Upper lobe of left lung (tissue), 6 donors: Measurements from ENCODE around the gene NAA60. TPM values are rescaled to one million over a fixed set of nuclear protein-coding genes. Genes with fewer than 3 reads are reported as not detected.

Experiments used
- ATAC-seq, 2 donors: fragments of 200-7000 bp; cut with Tn5 transposase; one replicate each; pipeline ENCODE4 v1.9.1; 2022; ENCODE audit warnings: mild to moderate bottlenecking in 2 of 2, moderate library complexity in 2 of 2; ENCODE audit not compliant: low FRiP score in 2 of 2
- DNase-seq, 2 donors: peaks; one replicate each; pipeline ENCODE4 v3.0.0-alpha.2; 2019 to 2020
- H3K27ac ChIP-seq, 4 donors: fragments of 200-600 bp; sonication (generic); one replicate each; pipeline ENCODE4 v1.5.1; 2016 to 2019
- H3K27me3 ChIP-seq, 4 donors: fragments of 200-600 bp; sonication (generic); one replicate each; pipeline ENCODE4 v1.5.1; 2017 to 2019
- H3K36me3 ChIP-seq, 4 donors: fragments of 200-600 bp; sonication (generic); one replicate each; pipeline ENCODE4 v1.5.1; 2016 to 2019
- H3K4me1 ChIP-seq, 4 donors: fragments of 200-600 bp; sonication (generic); one replicate each; pipeline ENCODE4 v1.5.1; 2018 to 2019
- H3K4me3 ChIP-seq, 4 donors: fragments of 200-600 bp; sonication (generic); one replicate each; pipeline ENCODE4 v1.5.1; 2017 to 2019; ENCODE audit warnings: mild to moderate bottlenecking in 2 of 4, moderate library complexity in 1 of 4
- H3K9me3 ChIP-seq, 4 donors: fragments of 200-600 bp; sonication (generic); one replicate each; pipeline ENCODE4 v1.5.1; 2018 to 2019
- EP300 ChIP-seq, 4 donors: sonication (generic); formaldehyde crosslinking; IDR thresholded peaks; one replicate each; pipeline ENCODE4 v1.5.1; 2017; ENCODE audit warnings: antibody characterized with exemption in 4 of 4, control low read depth in 2 of 4
- POLR2A ChIP-seq, 4 donors: fragments of 450-650 bp; IDR thresholded peaks; one replicate each; pipeline ENCODE4 v1.5.1; 2016 to 2017; ENCODE audit warnings: antibody characterized with exemption in 4 of 4, mild to moderate bottlenecking in 2 of 4
- POLR2AphosphoS5 ChIP-seq, 2 donors: sonication (generic); formaldehyde crosslinking; IDR thresholded peaks; one replicate each; pipeline ENCODE4 v1.5.1; 2017; ENCODE audit warnings: antibody characterized with exemption in 2 of 2
- WGBS, 2 donors: methylation state at CpG; one replicate each; pipeline ENCODE4 v1.1.5; 2017 to 2018; 5-methylcytosine and 5-hydroxymethylcytosine counted together
- total RNA-seq, 6 donors: library from RNA; depleted of rRNA in 4 of 6; stranded (reverse); fragments of >200 nt in 4 of 6; gene quantifications; one replicate each; pipeline versions ENCODE4 v1.1.0 to v1.2.1, GENCODE V29; 2016 to 2021
- TF ChIP-seq, protein P1 (sequence below), 6 experiments: fragments of 450-650 bp in 4 of 6; fragments of 200-600 bp in 2 of 6; sonication (generic) in 2 of 6; IDR thresholded peaks; one replicate each; pipeline ENCODE4 v1.5.1; 2016 to 2019; ENCODE audit warnings: antibody characterized with exemption in 6 of 6
- donor health status: DM: no; HTN: no; CAD: no; lungs with moderate emphysema.
- donor health status: DM: no; HTN: yes; CAD: no; lungs with severe emphysema.

NAA60 gene
- total RNA-seq, 6 donors from 2014 or later, result 33.0 to 77.5 (median 54.6) TPM

DNA sequence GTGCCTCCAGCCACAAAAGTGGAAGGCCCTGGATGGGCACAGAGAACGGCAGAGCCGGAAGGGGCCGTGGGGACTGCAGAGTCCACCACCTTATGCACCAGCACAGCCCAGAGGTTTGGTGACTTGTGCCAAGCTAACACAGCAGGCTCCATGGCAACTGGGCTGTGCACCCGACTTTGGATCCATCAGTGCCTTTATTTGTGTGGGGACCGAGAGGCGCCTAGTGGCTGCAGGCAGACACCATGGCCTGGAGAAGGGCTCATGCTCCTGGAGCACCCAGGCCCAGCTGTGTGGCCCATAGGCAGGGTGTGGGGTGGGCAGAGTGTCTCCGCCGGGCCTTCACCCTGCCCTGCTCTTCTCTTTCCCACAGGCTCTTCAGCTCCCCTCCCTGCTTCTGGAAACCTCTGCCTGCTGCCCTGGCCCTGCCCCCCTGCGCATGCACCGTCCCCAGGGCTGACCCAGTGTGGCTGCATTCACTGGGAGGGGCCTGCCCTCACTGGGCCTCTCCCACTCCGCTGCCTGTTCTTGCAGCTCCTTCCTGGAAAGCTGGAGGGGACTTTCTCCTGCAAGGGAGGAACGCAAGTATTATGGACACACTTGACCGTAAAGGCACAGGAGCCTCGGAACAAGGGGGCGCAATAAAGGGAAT lies 41.7 kb downstream of the NAA60 start:
- no peak for TF ChIP-seq EP300 (IDR thresholded peaks at IDR 0.05)
- no peak for TF ChIP-seq POLR2AphosphoS5 (IDR thresholded peaks at IDR 0.05)
- TF ChIP-seq, protein P1, sequence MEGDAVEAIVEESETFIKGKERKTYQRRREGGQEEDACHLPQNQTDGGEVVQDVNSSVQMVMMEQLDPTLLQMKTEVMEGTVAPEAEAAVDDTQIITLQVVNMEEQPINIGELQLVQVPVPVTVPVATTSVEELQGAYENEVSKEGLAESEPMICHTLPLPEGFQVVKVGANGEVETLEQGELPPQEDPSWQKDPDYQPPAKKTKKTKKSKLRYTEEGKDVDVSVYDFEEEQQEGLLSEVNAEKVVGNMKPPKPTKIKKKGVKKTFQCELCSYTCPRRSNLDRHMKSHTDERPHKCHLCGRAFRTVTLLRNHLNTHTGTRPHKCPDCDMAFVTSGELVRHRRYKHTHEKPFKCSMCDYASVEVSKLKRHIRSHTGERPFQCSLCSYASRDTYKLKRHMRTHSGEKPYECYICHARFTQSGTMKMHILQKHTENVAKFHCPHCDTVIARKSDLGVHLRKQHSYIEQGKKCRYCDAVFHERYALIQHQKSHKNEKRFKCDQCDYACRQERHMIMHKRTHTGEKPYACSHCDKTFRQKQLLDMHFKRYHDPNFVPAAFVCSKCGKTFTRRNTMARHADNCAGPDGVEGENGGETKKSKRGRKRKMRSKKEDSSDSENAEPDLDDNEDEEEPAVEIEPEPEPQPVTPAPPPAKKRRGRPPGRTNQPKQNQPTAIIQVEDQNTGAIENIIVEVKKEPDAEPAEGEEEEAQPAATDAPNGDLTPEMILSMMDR (IDR thresholded peaks at IDR 0.05), result no peak
- TF ChIP-seq POLR2A (IDR thresholded peaks at IDR 0.05), result no peak
- Histone ChIP-seq H3K4me1 (no peaks in the 10 kb centered on the region), H3K36me3 (peaks cover 36 to 76% (median 65%) of the 10 kb centered on the region in 4 donors), H3K27ac (no peak overlapping the region), H3K4me3 (no peak overlapping the region), H3K9me3 (no peaks in the 10 kb centered on the region), H3K27me3 (no peaks in the 10 kb centered on the region)
- 83 to 92% methylated on average over 9 to 12 of the region's 15 CpGs for WGBS, 2 donors
- no peak for DNase-seq
- ATAC-seq, result no peak

DNA sequence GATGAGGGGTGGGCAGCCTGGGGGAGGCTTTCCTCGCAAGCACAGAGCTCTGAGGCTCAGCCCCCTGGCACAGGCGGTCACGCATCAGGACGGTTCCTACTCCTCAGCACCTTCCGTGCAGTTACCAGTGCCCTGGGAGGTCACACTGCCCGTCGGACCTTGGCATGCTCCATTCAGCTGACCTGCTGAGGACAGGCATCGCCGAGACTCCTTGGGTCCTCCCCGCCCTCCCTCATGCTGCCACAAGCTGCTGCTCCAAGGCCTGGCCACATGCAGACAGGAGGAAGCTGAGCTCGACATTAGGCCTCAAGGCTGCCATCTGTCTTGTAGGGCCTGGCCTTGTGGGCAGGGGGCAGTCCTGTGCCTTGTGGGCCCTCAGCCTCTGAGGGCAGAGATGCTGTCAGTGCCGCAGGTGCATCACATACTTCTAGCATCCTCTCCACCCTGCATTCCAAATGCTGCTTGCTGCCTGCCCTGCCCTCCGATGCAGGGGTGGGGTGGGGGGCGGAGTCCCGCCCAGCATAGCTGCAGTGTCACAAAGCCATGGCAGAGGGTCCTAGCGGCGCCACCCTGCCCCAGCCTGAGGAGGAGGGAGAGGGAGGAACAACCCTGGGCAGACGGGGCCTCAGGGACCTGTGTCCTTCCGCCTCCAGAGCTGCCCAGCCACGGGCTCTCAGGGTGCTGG lies 42.5 kb downstream of the NAA60 start:
- Histone ChIP-seq H3K4me1 (peaks cover 0 to 2% (median 0%) of the 10 kb centered on the region in 4 donors), H3K27me3 (no peaks in the 10 kb centered on the region), H3K27ac (no peak overlapping the region), H3K4me3 (no peak overlapping the region), H3K36me3 (peaks cover 34 to 70% (median 61%) of the 10 kb centered on the region in 4 donors), H3K9me3 (no peaks in the 10 kb centered on the region)
- TF ChIP-seq, protein P1 (IDR thresholded peaks at IDR 0.05), result no peak
- TF ChIP-seq EP300 (IDR thresholded peaks at IDR 0.05) (no peak), POLR2AphosphoS5 (IDR thresholded peaks at IDR 0.05) (no peak), POLR2A (IDR thresholded peaks at IDR 0.05) (no peak)
- peak in 1 of 2 donors; percentile 77 for DNase-seq
- no peak for ATAC-seq
- WGBS, 2 donors, result 90 to 100% methylated on average over 1 to 20 of the region's 20 CpGs

DNA sequence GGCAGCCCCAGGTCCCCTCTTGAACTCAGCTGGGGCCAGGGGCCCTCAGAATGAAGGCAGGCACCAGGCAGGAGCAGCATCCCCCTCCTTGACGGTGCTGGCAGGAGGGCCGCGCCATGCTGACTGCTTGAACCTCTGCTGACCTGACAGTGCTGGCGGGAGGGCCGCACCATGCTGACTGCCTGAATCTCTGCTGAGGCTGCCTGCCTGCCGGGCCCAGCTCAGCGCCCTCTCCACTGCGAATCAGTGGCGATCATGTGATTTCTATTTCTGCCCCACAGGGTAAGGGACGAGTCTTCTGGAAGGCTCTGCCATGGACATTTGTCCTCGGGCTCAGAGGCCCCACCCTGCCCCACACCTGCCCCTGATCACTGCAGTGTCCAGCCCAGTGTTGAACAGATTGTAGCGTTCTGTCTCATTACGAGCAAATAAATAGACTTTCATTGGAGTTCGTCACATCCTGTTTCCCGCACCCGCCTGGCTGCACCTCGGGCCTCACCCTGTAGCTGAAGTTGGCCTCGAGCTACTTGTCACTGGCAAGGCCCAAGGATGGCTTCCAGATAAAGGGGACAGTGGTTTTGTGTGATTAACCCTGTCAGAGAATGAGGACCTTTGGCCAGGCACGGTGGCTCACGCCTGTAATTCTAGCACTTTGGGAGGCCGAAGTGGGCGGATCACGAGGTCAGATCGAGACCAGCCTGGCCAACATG lies 43.2 kb downstream of the NAA60 start:
- H3K4me3 ChIP-seq, result no peak overlapping the region
- no peaks in the 10 kb centered on the region for H3K27me3 ChIP-seq
- ATAC-seq (no peak), DNase-seq (no peak)
- WGBS, 2 donors, result 94 to 95% methylated on average over 19 to 23 of the region's 24 CpGs
- TF ChIP-seq EP300 (IDR thresholded peaks at IDR 0.05) (no peak), POLR2AphosphoS5 (IDR thresholded peaks at IDR 0.05) (no peak), POLR2A (IDR thresholded peaks at IDR 0.05) (no peak)
- TF ChIP-seq, protein P1 (IDR thresholded peaks at IDR 0.05), result no peak
- H3K9me3 ChIP-seq, result no peaks in the 10 kb centered on the region
- H3K4me1 ChIP-seq, result peaks cover 0 to 8% (median 0%) of the 10 kb centered on the region in 4 donors
- no peak overlapping the region for H3K27ac ChIP-seq
- peaks cover 33 to 63% (median 54%) of the 10 kb centered on the region in 4 donors for H3K36me3 ChIP-seq

DNA sequence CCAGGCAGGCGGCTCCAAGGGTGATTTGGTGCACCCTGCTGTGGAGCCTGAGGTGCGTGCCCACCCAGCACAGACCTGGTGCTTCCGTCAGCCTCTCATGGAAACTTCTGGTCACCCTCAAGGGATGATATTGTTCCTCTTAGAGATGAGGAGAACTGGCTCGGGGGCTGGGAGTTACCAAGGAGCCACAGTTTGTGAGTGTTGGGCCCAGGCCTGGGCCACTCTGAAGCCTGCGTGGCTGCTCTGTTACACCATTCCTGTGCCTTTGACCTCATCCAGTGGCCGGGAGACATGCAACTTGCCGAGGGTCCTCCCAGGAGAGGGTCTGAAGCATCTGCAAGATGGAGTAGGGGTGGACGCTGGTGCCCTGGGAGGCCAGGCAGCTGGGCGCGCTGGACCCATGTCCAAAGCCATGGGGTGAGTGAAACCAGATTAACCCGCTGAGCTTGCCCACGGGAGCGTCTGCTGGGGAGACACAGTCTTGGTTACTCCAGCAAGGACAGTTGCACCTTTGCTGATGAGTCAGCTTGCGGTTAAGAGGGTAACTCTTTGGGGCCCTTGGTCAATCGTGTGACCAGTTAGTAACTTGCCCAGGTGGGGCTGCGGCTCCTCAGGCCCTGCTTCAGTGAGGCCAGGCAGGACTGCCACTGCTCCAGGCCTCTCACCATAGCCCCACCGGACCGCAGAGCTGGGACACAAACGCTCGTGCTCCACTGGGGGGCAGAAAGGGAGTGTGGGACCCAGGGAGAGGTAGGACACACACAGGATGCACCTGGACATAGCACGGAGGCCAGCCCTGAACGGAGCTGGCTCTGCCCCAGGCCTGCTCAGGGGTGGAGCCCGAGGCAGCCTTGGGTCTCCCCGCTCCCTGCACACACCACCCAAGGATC lies 44.3 kb downstream of the NAA60 start:
- Histone ChIP-seq H3K9me3 (no peaks in the 10 kb centered on the region), H3K4me1 (peaks cover 0 to 8% (median 0%) of the 10 kb centered on the region in 4 donors), H3K27me3 (no peaks in the 10 kb centered on the region), H3K4me3 (no peak overlapping the region), H3K27ac (no peak overlapping the region), H3K36me3 (peaks cover 24 to 52% (median 43%) of the 10 kb centered on the region in 4 donors)
- DNase-seq, result no peak
- 86 to 94% methylated on average over 15 to 24 of the region's 24 CpGs for WGBS, 2 donors
- TF ChIP-seq, protein P1 (IDR thresholded peaks at IDR 0.05), result no peak
- TF ChIP-seq POLR2AphosphoS5 (IDR thresholded peaks at IDR 0.05) (no peak), EP300 (IDR thresholded peaks at IDR 0.05) (no peak), POLR2A (IDR thresholded peaks at IDR 0.05) (no peak)
- peak in 1 of 2 donors; percentile 31 for ATAC-seq
